Measurements from ENCODE around the gene ANOS1. TPM values are rescaled to one million over a fixed set of nuclear protein-coding genes. Genes with fewer than 3 reads are reported as not detected.

The ANOS1 gene
- total and polyA plus RNA-seq, 2 of the 8 experiments (the other 6 are each of a cell fraction or from before 2014, with no cell fraction given), result 34.4 to 59.0 TPM

DNA sequence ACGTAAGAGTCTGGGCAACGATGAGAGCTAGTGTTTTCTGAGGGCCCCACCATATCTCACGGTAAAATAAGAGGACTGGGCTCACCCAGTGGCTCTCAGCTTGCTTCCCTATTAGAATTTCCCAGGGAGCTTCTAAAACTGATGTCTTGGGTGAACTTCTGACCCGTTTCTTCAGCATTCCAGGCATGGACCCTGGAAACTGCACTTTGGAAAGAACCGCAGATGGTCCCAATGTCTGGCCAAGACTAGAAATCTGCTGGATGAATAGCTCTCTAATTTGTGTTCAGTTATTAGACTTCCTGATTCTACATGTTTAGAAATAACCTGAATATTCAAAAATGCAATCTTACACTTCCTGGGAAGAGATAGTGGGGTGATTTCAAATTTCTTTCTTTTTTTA lies 127.8 kb downstream of the ANOS1 start:
- no peak overlapping the region for H4K5ac ChIP-seq (ENCODE audit: insufficient read length, low read depth, low read length)
- no peak for FAIRE-seq

More for the DNA sequence above, 127.8 kb downstream of the ANOS1 start:
- H3K14ac ChIP-seq (ENCODE audit: insufficient read length), result no peak overlapping the region
- ChIA-PET POLR2A (ENCODE audit: partially characterized antibody) (no interaction called here), CTCF (ENCODE audit: partially characterized antibody) (interaction anchor here (1.2 kb wide), 1 partner anchor 17 kb away, joined by 3 read pairs; no protein-coding TSS in a partner anchor)
- no peak overlapping the region for H3K18ac ChIP-seq (ENCODE audit: extremely low read depth, low read length)
- H3K27ac ChIP-seq (ENCODE audit: low read depth, low read length), result no peak overlapping the region
- H3K9ac ChIP-seq (replicated peaks in 1 of 4; ENCODE audit: extremely low read depth in 1 of 4, low read depth in 3 of 4, low read length in 3 of 4), result no peak overlapping the region
- H3K56ac ChIP-seq (replicated peaks; ENCODE audit: insufficient read length, low read depth, low read length), result no peak overlapping the region
- H2BK120ac ChIP-seq (replicated peaks; ENCODE audit: low read depth, low read length), result no peak overlapping the region
- no peak overlapping the region for H2BK20ac ChIP-seq (ENCODE audit: low read length)
- no peaks in the 10 kb centered on the region for H3K23me2 ChIP-seq (ENCODE audit: low read depth, low read length)
- no peaks in the 10 kb centered on the region for H3K79me1 ChIP-seq (ENCODE audit: low read depth, low read length)
- H3K4me2 ChIP-seq (ENCODE audit: insufficient read depth in 1 of 2, low read depth in 2 of 2, low read length in 2 of 2), result no peak overlapping the region
- H2BK12ac ChIP-seq (ENCODE audit: low read depth, low read length), result no peak overlapping the region
- H3K23ac ChIP-seq (ENCODE audit: insufficient read length), result no peak overlapping the region
- no peaks in the 10 kb centered on the region for H3K27me3 ChIP-seq (replicated peaks in 1 of 4; ENCODE audit: control insufficient read depth in 3 of 4, extremely low read depth in 1 of 4, insufficient read depth in 3 of 4, low read length in 3 of 4)
- H2AK5ac ChIP-seq (ENCODE audit: low read depth, low read length), result no peak overlapping the region
- no peak overlapping the region for H4K91ac ChIP-seq (replicated peaks; ENCODE audit: insufficient read length, low read length)
- H3K9me3 ChIP-seq (ENCODE audit: insufficient read depth in 2 of 2, low read depth in 1 of 2, low read length in 1 of 2), result no peaks in the 10 kb centered on the region
- no peak overlapping the region for H3K4me3 ChIP-seq (ENCODE audit: extremely low read depth in 1 of 4, insufficient read depth in 2 of 4, low read depth in 3 of 4, low read length in 4 of 4)
- H2AFZ ChIP-seq (ENCODE audit: low read length), result no peak overlapping the region
- peaks cover 0 to 1% of the 10 kb centered on the region in 2 experiments for H4K20me1 ChIP-seq (replicated peaks in 1 of 2; ENCODE audit: control insufficient read depth in 1 of 2, insufficient read depth in 2 of 2, low read length in 2 of 2)
- H4K8ac ChIP-seq (ENCODE audit: extremely low read depth, insufficient read depth, low read length), result no peak overlapping the region
- WGBS, 2 experiments (ENCODE audit: extremely low coverage in 1 of 2, insufficient coverage in 1 of 2, insufficient read length in 1 of 2, insufficient replicate concordance in 2 of 2, low coverage in 1 of 2, low lambda C conversion rate in 2 of 2, missing lambda C conversion rate in 1 of 2), result 88% methylated on average over 5 of the region's 5 CpGs; no CpG with 5 or more reads in 1 of the 2 experiments
- no peak overlapping the region for H2BK5ac ChIP-seq (ENCODE audit: low read depth, low read length)
- H2BK15ac ChIP-seq (ENCODE audit: low read length), result no peak overlapping the region
- TF ChIP-seq RBBP5 (IDR thresholded peaks at IDR 0.05; ENCODE audit: borderline replicate concordance, low read depth, low read length) (no peak), EGR1 (IDR thresholded peaks at IDR 0.05; ENCODE audit: borderline replicate concordance, low read depth, low read length) (no peak), CREB1 (IDR thresholded peaks at IDR 0.05) (no peak), RAD21 (IDR thresholded peaks at IDR 0.05 in 1 of 2, conservative IDR thresholded peaks at IDR 0.05 in 1 of 2; ENCODE audit: low read depth in 2 of 2, low read length in 2 of 2) (no peak), TAF1 (IDR thresholded peaks at IDR 0.05; ENCODE audit: low read depth, low read length) (no peak), EP300 (IDR thresholded peaks at IDR 0.05; ENCODE audit: borderline replicate concordance in 1 of 2, low read depth in 2 of 2, low read length in 2 of 2) (no peak), CHD1 (IDR thresholded peaks at IDR 0.05; ENCODE audit: low read depth, low read length) (no peak)
- TF ChIP-seq, protein P1, sequence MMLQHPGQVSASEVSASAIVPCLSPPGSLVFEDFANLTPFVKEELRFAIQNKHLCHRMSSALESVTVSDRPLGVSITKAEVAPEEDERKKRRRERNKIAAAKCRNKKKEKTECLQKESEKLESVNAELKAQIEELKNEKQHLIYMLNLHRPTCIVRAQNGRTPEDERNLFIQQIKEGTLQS (IDR thresholded peaks at IDR 0.05; ENCODE audit: insufficient read depth, low read depth, low read length), result no peak
- TF ChIP-seq, protein P2, sequence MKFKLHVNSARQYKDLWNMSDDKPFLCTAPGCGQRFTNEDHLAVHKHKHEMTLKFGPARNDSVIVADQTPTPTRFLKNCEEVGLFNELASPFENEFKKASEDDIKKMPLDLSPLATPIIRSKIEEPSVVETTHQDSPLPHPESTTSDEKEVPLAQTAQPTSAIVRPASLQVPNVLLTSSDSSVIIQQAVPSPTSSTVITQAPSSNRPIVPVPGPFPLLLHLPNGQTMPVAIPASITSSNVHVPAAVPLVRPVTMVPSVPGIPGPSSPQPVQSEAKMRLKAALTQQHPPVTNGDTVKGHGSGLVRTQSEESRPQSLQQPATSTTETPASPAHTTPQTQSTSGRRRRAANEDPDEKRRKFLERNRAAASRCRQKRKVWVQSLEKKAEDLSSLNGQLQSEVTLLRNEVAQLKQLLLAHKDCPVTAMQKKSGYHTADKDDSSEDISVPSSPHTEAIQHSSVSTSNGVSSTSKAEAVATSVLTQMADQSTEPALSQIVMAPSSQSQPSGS (IDR thresholded peaks at IDR 0.05; ENCODE audit: low read length), result no peak
- no peaks in the 10 kb centered on the region for H3K4me1 ChIP-seq (replicated peaks in 1 of 4; ENCODE audit: control insufficient read depth in 3 of 4, insufficient read depth in 4 of 4, low read length in 3 of 4)
- H3K4ac ChIP-seq (replicated peaks; ENCODE audit: insufficient read length, low read depth, low read length), result no peak overlapping the region
- no peaks in the 10 kb centered on the region; a peak in 1 of 8 replicates for H3K36me3 ChIP-seq (ENCODE audit: control insufficient read depth in 2 of 4, insufficient read depth in 4 of 4, low read length in 3 of 4)
- H3K79me2 ChIP-seq (ENCODE audit: control insufficient read depth in 1 of 2, insufficient read depth in 2 of 2, low read length in 2 of 2), result peaks cover 0 to under 1% of the 10 kb centered on the region in 2 experiments; a peak in 2 of 4 replicates
- DNase-seq (ENCODE audit: low read depth in 1 of 2, low spot score in 2 of 2), result no peak
